GM12878 (cell line): Measurements from ENCODE around the gene TCF4. TPM values are rescaled to one million over a fixed set of nuclear protein-coding genes. Genes with fewer than 3 reads are reported as not detected.

Experiments
- ATAC-seq: fragments of 200-7000 bp; cut with Tn5 transposase; 3 replicates; pipeline ENCODE4 v1.9.1; 2020; ENCODE audit warnings: mild to moderate bottlenecking, moderate library complexity
- BruUV-seq: library from RNA; stranded (reverse); fragments of 400-500 nt; replicated peaks from 2 replicates; lab custom pipeline; 2021; lab: Mats Ljungman, UMichigan
- CTCF ChIA-PET: fragments of 300-600 bp; sonication (Branson Sonifier 250); formaldehyde crosslinking; extraction: SDS; loops from one replicate; lab custom pipeline; 2021; ENCODE audit warnings: inconsistent platforms; lab: Yijun Ruan, JAX
- POLR2A ChIA-PET: fragments of 350-600 bp; formaldehyde crosslinking; extraction: SDS; loops from one replicate; lab custom pipeline; 2021; ENCODE audit warnings: inconsistent platforms; lab: Charles Lee
- RAD21 ChIA-PET: fragments of 300-600 bp; sonication (Branson Sonifier 250); formaldehyde crosslinking; loops from one replicate; lab custom pipeline; 2023; ENCODE audit warnings: antibody characterized with exemption; ENCODE audit not compliant: unreplicated experiment; lab: Charles Lee
- SMC1A ChIA-PET: fragments of 300-600 bp; sonication (Branson Sonifier 250); formaldehyde crosslinking; loops from one replicate; lab custom pipeline; 2023; ENCODE audit not compliant: unreplicated experiment, uncharacterized antibody; lab: Charles Lee
- DNase-seq: peaks from one replicate; pipeline ENCODE4 v3.0.0-alpha.2; 2011; ENCODE audit warnings: low read depth, low spot score
- FAIRE-seq: peaks from 3 replicates; lab custom pipeline; 2011; peaks lifted over from hg19 to GRCh38; lab: Jason Lieb, UNC
- H2AFZ ChIP-seq: 2 replicates; pipeline ENCODE4 v1.6.0; 2011; ENCODE audit warnings: low read depth, low read length, control low read depth; ENCODE audit not compliant: control insufficient read depth
- H3K27ac ChIP-seq: 2 replicates; pipeline ENCODE4 v1.5.1; 2011; ENCODE audit warnings: control low read depth; ENCODE audit not compliant: control insufficient read depth, insufficient read depth
- H3K27me3 ChIP-seq, 2 experiments: replicated peaks in 1 of 2; 2 replicates each; pipeline versions ENCODE4 v1.6.0 to v1.6.1; 2011; ENCODE audit warnings: low read length in 1 of 2; ENCODE audit not compliant: control insufficient read depth in 2 of 2, insufficient read depth in 2 of 2
- H3K36me3 ChIP-seq, 2 experiments: 2 replicates each; pipeline ENCODE4 v1.5.1; 2011; ENCODE audit warnings: low read length in 1 of 2; ENCODE audit not compliant: control insufficient read depth in 2 of 2, insufficient read depth in 2 of 2
- H3K4me1 ChIP-seq: 2 replicates; pipeline ENCODE4 v1.6.1; 2011; ENCODE audit warnings: mild to moderate bottlenecking, low read length, moderate library complexity, mixed read lengths; ENCODE audit not compliant: control insufficient read depth, insufficient read depth
- H3K4me2 ChIP-seq: 2 replicates; pipeline ENCODE4 v1.6.0; 2011; ENCODE audit warnings: control low read depth; ENCODE audit not compliant: control insufficient read depth, insufficient read depth
- H3K4me3 ChIP-seq: fragments of 200-600 bp; sonication (generic); 2 replicates; pipeline ENCODE4 v1.5.1; 2016
- H3K79me2 ChIP-seq: 2 replicates; pipeline ENCODE4 v1.6.0; 2011; ENCODE audit warnings: low read length; ENCODE audit not compliant: control insufficient read depth, insufficient read depth
- H3K9ac ChIP-seq: 2 replicates; pipeline ENCODE4 v1.8.0; 2011; ENCODE audit warnings: low read length, control low read depth, mixed read lengths; ENCODE audit not compliant: control insufficient read depth, insufficient read depth
- H3K9me3 ChIP-seq: replicated peaks from 3 replicates; pipeline ENCODE4 v1.5.1; 2011; ENCODE audit warnings: mild to moderate bottlenecking, low read length; ENCODE audit not compliant: control insufficient read depth, insufficient read depth
- H4K20me1 ChIP-seq: 2 replicates; pipeline ENCODE4 v1.6.0; 2011; ENCODE audit not compliant: control insufficient read depth, insufficient read depth
- ASH2L ChIP-seq: fragments of 300-600, 200-600 bp; sonication (generic); IDR thresholded peaks from 2 replicates; pipeline ENCODE4 v1.6.1; 2017; ENCODE audit warnings: low read depth, mild to moderate bottlenecking, borderline replicate concordance
- CREB1 ChIP-seq: IDR thresholded peaks from 2 replicates; pipeline ENCODE4 v1.6.1; 2012; ENCODE audit warnings: low read depth, mild to moderate bottlenecking, inconsistent platforms
- MTA3 ChIP-seq: IDR thresholded peaks from 2 replicates; pipeline ENCODE4 v1.6.1; 2012; ENCODE audit warnings: low read length, inconsistent platforms, borderline replicate concordance
- NFYB ChIP-seq: IDR thresholded peaks from 2 replicates; pipeline ENCODE4 v1.6.1; 2011; ENCODE audit warnings: low read depth, mild to moderate bottlenecking, low read length, improper control_type of control experiment, moderate library complexity; ENCODE audit not compliant: insufficient read depth
- SREBF2 ChIP-seq: IDR thresholded peaks from 2 replicates; pipeline ENCODE4 v1.6.1; 2012; ENCODE audit warnings: mild to moderate bottlenecking, low read length
- STAT1 ChIP-seq: fragments of 450-650 bp; conservative IDR thresholded peaks from 2 replicates; pipeline ENCODE4 v1.6.1; 2014; ENCODE audit warnings: antibody characterized with exemption, mild to moderate bottlenecking
- TAF1 ChIP-seq: IDR thresholded peaks from 2 replicates; pipeline ENCODE4 v1.6.1; 2011; ENCODE audit warnings: mild to moderate bottlenecking, low read depth, low read length, borderline replicate concordance
- ZNF274 ChIP-seq: IDR thresholded peaks from one replicate; pipeline ENCODE4 v1.8.0; 2011; ENCODE audit not compliant: insufficient read length, insufficient read depth
- WGBS: methylation state at CpG from one replicate; pipeline ENCODE4 v1.1.6; 2016; ENCODE audit warnings: low lambda C conversion rate; ENCODE audit not compliant: insufficient replicate concordance, insufficient coverage; ENCODE audit errors: missing lambda C conversion rate; 5-methylcytosine and 5-hydroxymethylcytosine counted together
- in situ Hi-C: fragments of 300-500 bp; cut with MboI; formaldehyde crosslinking; loops from 9 replicates; pipeline ENCODE4 v1.14.3; 2018; ENCODE audit warnings: mixed read lengths
- intact Hi-C: fragments of 100-400 bp; cut with micrococcal nuclease; formaldehyde crosslinking; loops from one replicate; pipeline ENCODE4 v1.14.2; 2022; ENCODE audit not compliant: unreplicated experiment
- polyA plus RNA-seq, 11 experiments: library from polyadenylated mRNA; depleted of rRNA in 4 of 11; unstranded in 6 of 11; stranded (reverse) in 5 of 11; fragments of >200 nt; fragmentation: Nextera tagmentation in 4 of 11; fragmentation: Illumina TruSeq in 1 of 11; extraction: Ambion mirVana in 4 of 11; extraction: Trizol in 1 of 11; gene quantifications; 1 replicate in 1 of 11; 2 replicates in 10 of 11; pipeline versions ENCODE4 v1.2.1 to v1.2.3, GENCODE V29; 2011 to 2016; ENCODE audit warnings: inconsistent platforms in 2 of 11, missing spikeins in 2 of 11, low read depth in 1 of 11
- total RNA-seq, 4 experiments: library from RNA; depleted of rRNA in 3 of 4; stranded (reverse); fragments of >200 nt in 3 of 4; fragmentation: Illumina TruSeq in 1 of 4; extraction: Trizol in 1 of 4; gene quantifications; 2 replicates each; pipeline versions ENCODE4 v1.2.1 to v1.2.3, GENCODE V29; 2013 to 2021
- TF ChIP-seq, protein P1 (sequence below): fragments of 450-650 bp; IDR thresholded peaks from 2 replicates; pipeline ENCODE4 v1.6.1; 2017; ENCODE audit warnings: antibody characterized with exemption, mild to moderate bottlenecking, moderate library complexity
- TF ChIP-seq, protein P2 (sequence below): fragments of 450-650 bp; IDR thresholded peaks from 2 replicates; pipeline ENCODE4 v1.6.1; 2017; ENCODE audit warnings: mild to moderate bottlenecking, moderate library complexity
- TF ChIP-seq, protein P3 (sequence below): fragments of 450-650 bp; IDR thresholded peaks from 2 replicates; pipeline ENCODE4 v1.6.1; 2017; ENCODE audit warnings: mild to moderate bottlenecking, low read depth, inconsistent platforms; ENCODE audit not compliant: poor library complexity, severe bottlenecking
- TF ChIP-seq, protein P4 (sequence below): fragments of 450-650 bp; IDR thresholded peaks from 2 replicates; pipeline ENCODE4 v1.6.1; 2017; ENCODE audit warnings: low read depth, mild to moderate bottlenecking, moderate library complexity

TCF4 gene
- total and polyA plus RNA-seq, 10 of the 15 experiments (the other 5 are each of a cell fraction or from before 2014, with no cell fraction given), result 15.2 to 94.0 (median 31.5) TPM

DNA sequence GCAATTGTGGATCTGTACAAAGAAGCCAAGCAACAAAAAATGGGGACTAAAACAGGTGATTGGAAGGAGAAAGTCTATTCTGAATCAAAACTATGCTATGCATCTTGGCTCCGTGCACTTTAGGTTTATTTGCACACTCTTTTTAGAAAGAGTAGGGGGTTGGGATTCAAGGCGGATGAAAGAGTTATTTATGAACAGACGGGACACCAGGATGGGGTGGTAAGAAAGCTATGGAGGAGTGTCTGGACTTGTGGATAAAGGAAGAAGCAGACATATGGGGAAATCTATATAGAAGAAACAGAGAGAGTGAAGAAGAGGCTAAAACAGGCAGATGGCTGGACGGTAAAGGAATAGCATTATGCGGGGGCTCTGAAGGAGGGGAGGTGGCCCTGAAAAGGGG is 57.8 kb downstream of the TCF4 start:
- WGBS, result 48% methylated on average over 4 of the region's 5 CpGs
- H3K36me3 ChIP-seq, result no peaks in the 10 kb centered on the region
- RAD21 ChIA-PET, result no interaction called here
- intact Hi-C loops, result no loop called here
- CTCF ChIA-PET, result no interaction called here
- no peak overlapping the region for H2AFZ ChIP-seq
- BruUV-seq, result no TSS peak
- no peak overlapping the region for H3K27ac ChIP-seq
- no peaks in the 10 kb centered on the region for H3K9me3 ChIP-seq
- SMC1A ChIA-PET, result no interaction called here
- H3K27me3 ChIP-seq, result no peaks in the 10 kb centered on the region
- in situ Hi-C loops, result no loop called here
- H3K4me1 ChIP-seq, result no peaks in the 10 kb centered on the region
- no peak overlapping the region for H3K9ac ChIP-seq
- DNase-seq (no peak), ATAC-seq (no peak), FAIRE-seq (no peak)
- no peak overlapping the region for H3K4me2 ChIP-seq
- POLR2A ChIA-PET, result no interaction called here
- H3K4me3 ChIP-seq, result no peak overlapping the region
- H3K79me2 ChIP-seq, result no peaks in the 10 kb centered on the region
- H4K20me1 ChIP-seq, result no peaks in the 10 kb centered on the region
- no peak for TF ChIP-seq CREB1
- no peak for TF ChIP-seq STAT1
- TF ChIP-seq SREBF2, result no peak
- TF ChIP-seq, protein P1, sequence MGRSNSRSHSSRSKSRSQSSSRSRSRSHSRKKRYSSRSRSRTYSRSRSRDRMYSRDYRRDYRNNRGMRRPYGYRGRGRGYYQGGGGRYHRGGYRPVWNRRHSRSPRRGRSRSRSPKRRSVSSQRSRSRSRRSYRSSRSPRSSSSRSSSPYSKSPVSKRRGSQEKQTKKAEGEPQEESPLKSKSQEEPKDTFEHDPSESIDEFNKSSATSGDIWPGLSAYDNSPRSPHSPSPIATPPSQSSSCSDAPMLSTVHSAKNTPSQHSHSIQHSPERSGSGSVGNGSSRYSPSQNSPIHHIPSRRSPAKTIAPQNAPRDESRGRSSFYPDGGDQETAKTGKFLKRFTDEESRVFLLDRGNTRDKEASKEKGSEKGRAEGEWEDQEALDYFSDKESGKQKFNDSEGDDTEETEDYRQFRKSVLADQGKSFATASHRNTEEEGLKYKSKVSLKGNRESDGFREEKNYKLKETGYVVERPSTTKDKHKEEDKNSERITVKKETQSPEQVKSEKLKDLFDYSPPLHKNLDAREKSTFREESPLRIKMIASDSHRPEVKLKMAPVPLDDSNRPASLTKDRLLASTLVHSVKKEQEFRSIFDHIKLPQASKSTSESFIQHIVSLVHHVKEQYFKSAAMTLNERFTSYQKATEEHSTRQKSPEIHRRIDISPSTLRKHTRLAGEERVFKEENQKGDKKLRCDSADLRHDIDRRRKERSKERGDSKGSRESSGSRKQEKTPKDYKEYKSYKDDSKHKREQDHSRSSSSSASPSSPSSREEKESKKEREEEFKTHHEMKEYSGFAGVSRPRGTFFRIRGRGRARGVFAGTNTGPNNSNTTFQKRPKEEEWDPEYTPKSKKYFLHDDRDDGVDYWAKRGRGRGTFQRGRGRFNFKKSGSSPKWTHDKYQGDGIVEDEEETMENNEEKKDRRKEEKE, result no peak
- TF ChIP-seq ASH2L, result no peak
- no peak for TF ChIP-seq NFYB
- no peak for TF ChIP-seq ZNF274
- TF ChIP-seq, protein P2, sequence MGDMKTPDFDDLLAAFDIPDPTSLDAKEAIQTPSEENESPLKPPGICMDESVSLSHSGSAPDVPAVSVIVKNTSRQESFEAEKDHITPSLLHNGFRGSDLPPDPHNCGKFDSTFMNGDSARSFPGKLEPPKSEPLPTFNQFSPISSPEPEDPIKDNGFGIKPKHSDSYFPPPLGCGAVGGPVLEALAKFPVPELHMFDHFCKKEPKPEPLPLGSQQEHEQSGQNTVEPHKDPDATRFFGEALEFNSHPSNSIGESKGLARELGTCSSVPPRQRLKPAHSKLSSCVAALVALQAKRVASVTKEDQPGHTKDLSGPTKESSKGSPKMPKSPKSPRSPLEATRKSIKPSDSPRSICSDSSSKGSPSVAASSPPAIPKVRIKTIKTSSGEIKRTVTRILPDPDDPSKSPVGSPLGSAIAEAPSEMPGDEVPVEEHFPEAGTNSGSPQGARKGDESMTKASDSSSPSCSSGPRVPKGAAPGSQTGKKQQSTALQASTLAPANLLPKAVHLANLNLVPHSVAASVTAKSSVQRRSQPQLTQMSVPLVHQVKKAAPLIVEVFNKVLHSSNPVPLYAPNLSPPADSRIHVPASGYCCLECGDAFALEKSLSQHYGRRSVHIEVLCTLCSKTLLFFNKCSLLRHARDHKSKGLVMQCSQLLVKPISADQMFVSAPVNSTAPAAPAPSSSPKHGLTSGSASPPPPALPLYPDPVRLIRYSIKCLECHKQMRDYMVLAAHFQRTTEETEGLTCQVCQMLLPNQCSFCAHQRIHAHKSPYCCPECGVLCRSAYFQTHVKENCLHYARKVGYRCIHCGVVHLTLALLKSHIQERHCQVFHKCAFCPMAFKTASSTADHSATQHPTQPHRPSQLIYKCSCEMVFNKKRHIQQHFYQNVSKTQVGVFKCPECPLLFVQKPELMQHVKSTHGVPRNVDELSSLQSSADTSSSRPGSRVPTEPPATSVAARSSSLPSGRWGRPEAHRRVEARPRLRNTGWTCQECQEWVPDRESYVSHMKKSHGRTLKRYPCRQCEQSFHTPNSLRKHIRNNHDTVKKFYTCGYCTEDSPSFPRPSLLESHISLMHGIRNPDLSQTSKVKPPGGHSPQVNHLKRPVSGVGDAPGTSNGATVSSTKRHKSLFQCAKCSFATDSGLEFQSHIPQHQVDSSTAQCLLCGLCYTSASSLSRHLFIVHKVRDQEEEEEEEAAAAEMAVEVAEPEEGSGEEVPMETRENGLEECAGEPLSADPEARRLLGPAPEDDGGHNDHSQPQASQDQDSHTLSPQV, result no peak
- TF ChIP-seq, protein P3, sequence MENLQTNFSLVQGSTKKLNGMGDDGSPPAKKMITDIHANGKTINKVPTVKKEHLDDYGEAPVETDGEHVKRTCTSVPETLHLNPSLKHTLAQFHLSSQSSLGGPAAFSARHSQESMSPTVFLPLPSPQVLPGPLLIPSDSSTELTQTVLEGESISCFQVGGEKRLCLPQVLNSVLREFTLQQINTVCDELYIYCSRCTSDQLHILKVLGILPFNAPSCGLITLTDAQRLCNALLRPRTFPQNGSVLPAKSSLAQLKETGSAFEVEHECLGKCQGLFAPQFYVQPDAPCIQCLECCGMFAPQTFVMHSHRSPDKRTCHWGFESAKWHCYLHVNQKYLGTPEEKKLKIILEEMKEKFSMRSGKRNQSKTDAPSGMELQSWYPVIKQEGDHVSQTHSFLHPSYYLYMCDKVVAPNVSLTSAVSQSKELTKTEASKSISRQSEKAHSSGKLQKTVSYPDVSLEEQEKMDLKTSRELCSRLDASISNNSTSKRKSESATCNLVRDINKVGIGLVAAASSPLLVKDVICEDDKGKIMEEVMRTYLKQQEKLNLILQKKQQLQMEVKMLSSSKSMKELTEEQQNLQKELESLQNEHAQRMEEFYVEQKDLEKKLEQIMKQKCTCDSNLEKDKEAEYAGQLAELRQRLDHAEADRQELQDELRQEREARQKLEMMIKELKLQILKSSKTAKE, result no peak
- no peak for TF ChIP-seq MTA3
- TF ChIP-seq, protein P4, sequence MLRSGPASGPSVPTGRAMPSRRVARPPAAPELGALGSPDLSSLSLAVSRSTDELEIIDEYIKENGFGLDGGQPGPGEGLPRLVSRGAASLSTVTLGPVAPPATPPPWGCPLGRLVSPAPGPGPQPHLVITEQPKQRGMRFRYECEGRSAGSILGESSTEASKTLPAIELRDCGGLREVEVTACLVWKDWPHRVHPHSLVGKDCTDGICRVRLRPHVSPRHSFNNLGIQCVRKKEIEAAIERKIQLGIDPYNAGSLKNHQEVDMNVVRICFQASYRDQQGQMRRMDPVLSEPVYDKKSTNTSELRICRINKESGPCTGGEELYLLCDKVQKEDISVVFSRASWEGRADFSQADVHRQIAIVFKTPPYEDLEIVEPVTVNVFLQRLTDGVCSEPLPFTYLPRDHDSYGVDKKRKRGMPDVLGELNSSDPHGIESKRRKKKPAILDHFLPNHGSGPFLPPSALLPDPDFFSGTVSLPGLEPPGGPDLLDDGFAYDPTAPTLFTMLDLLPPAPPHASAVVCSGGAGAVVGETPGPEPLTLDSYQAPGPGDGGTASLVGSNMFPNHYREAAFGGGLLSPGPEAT, result no peak
- no peak for TF ChIP-seq TAF1
